Suprapubic skin (tissue), 4 donors: Measurements from ENCODE around the gene DTNBP1.

Source experiments
- CTCF ChIP-seq, 2 donors: fragments of 200-600 bp in 1 of 2; fragments of 450-650 bp in 1 of 2; sonication (generic) in 1 of 2; IDR thresholded peaks; one replicate each; pipeline ENCODE4 v1.5.1; 2016 to 2019; ENCODE audit warnings: antibody characterized with exemption in 2 of 2, mild to moderate bottlenecking in 1 of 2, moderate library complexity in 1 of 2
- EP300 ChIP-seq: sonication (generic); formaldehyde crosslinking; IDR thresholded peaks from one replicate; pipeline ENCODE4 v1.6.1; 2017; ENCODE audit warnings: antibody characterized with exemption
- POLR2A ChIP-seq, 2 donors: fragments of 450-650 bp; IDR thresholded peaks; one replicate each; pipeline ENCODE4 v1.6.1; 2017; ENCODE audit warnings: antibody characterized with exemption in 2 of 2, mild to moderate bottlenecking in 2 of 2, moderate library complexity in 2 of 2
- POLR2AphosphoS5 ChIP-seq, 3 donors: sonication (generic); formaldehyde crosslinking; IDR thresholded peaks; one replicate each; pipeline ENCODE4 v1.6.1; 2017; ENCODE audit warnings: antibody characterized with exemption in 3 of 3

- TF ChIP-seq CTCF (IDR thresholded peaks at IDR 0.05) (no peak), POLR2AphosphoS5 (IDR thresholded peaks at IDR 0.05) (no peak), POLR2A (IDR thresholded peaks at IDR 0.05) (no peak), EP300 (no peak)
Observed at GRCh38 chr6:15508931-15509330, 153.9 kb downstream of the DTNBP1 start.
